IMR-90 (cell line): Measurements from ENCODE around the gene TRDN. TPM values are rescaled to one million over a fixed set of nuclear protein-coding genes. Genes with fewer than 3 reads are reported as not detected.
A peak's percentile ranks its signal among the peaks of the same experiment; 100 is the strongest.

ENCODE experiments used
- ATAC-seq: fragments of 200-7000 bp; cut with Tn5 transposase; 2 replicates; pipeline ENCODE4 v1.9.1; 2020; ENCODE audit warnings: low read depth, mild to moderate bottlenecking, moderate library complexity
- BruUV-seq: library from RNA; stranded (reverse); fragments of 400-500 nt; replicated peaks from 2 replicates; lab custom pipeline; 2021; lab: Mats Ljungman, UMichigan
- CTCF ChIA-PET: fragments of 300-600 bp; formaldehyde crosslinking; extraction: SDS; loops from one replicate; lab custom pipeline; 2021; ENCODE audit warnings: antibody characterized with exemption; lab: Yijun Ruan, JAX
- POLR2A ChIA-PET: fragments of 300-600 bp; sonication (Branson Sonifier 250); formaldehyde crosslinking; loops from one replicate; lab custom pipeline; 2022; ENCODE audit warnings: antibody characterized with exemption; ENCODE audit not compliant: unreplicated experiment; lab: Charles Lee
- DNase-seq: peaks from one replicate; pipeline ENCODE4 v3.0.0; 2013
- H2AFZ ChIP-seq: replicated peaks from 2 replicates; pipeline ENCODE3; 2013; ENCODE audit warnings: low read length, mild to moderate bottlenecking; ENCODE audit not compliant: poor library complexity
- H2AK5ac ChIP-seq: 2 replicates; pipeline ENCODE4 v1.6.1; 2013; ENCODE audit warnings: low read depth, low read length, inconsistent platforms
- H2AK9ac ChIP-seq: replicated peaks from 2 replicates; pipeline ENCODE3; 2013; ENCODE audit warnings: mild to moderate bottlenecking, low read depth, low read length, moderate library complexity; ENCODE audit not compliant: poor library complexity
- H2BK120ac ChIP-seq: 2 replicates; pipeline ENCODE4 v1.6.1; 2013; ENCODE audit warnings: low read depth, low read length, inconsistent platforms
- H2BK15ac ChIP-seq: 3 replicates; pipeline ENCODE4 v1.6.1; 2013; ENCODE audit warnings: low read depth, low read length, inconsistent platforms
- H2BK20ac ChIP-seq: 2 replicates; pipeline ENCODE4 v1.6.1; 2013; ENCODE audit warnings: low read depth, mild to moderate bottlenecking, inconsistent platforms, low read length, moderate library complexity
- H2BK5ac ChIP-seq: 2 replicates; pipeline ENCODE4 v1.6.1; 2013; ENCODE audit warnings: mild to moderate bottlenecking, low read depth, low read length, inconsistent platforms; ENCODE audit not compliant: poor library complexity, severe bottlenecking
- H3K14ac ChIP-seq: replicated peaks from 2 replicates; pipeline ENCODE4 v1.6.1; 2013; ENCODE audit warnings: low read depth, low read length, inconsistent platforms
- H3K18ac ChIP-seq: 2 replicates; pipeline ENCODE4 v1.6.1; 2013; ENCODE audit warnings: low read depth, low read length, control low read depth
- H3K23ac ChIP-seq: 2 replicates; pipeline ENCODE4 v1.6.1; 2013; ENCODE audit warnings: low read depth, low read length, inconsistent platforms
- H3K27ac ChIP-seq: 2 replicates; pipeline ENCODE4 v1.5.1; 2013; ENCODE audit warnings: mild to moderate bottlenecking, control low read depth, low read length; ENCODE audit not compliant: insufficient read depth
- H3K27me3 ChIP-seq: 2 replicates; pipeline ENCODE4 v1.6.1; 2013; ENCODE audit warnings: low read length; ENCODE audit not compliant: control insufficient read depth, insufficient read depth
- H3K36me3 ChIP-seq: 2 replicates; pipeline ENCODE4 v1.6.1; 2013; ENCODE audit warnings: low read length, mixed read lengths; ENCODE audit not compliant: control insufficient read depth, insufficient read depth
- H3K4ac ChIP-seq: 2 replicates; pipeline ENCODE4 v1.6.1; 2013; ENCODE audit warnings: low read depth, low read length, inconsistent platforms
- H3K4me1 ChIP-seq: 2 replicates; pipeline ENCODE4 v1.6.1; 2013; ENCODE audit warnings: low read length, mixed read lengths; ENCODE audit not compliant: control insufficient read depth, insufficient read depth
- H3K4me2 ChIP-seq: 2 replicates; pipeline ENCODE4 v1.6.1; 2013; ENCODE audit warnings: low read depth, mild to moderate bottlenecking, control low read depth, low read length, moderate library complexity
- H3K4me3 ChIP-seq: 2 replicates; pipeline ENCODE4 v1.5.1; 2013; ENCODE audit warnings: low read depth, mild to moderate bottlenecking, control low read depth, low read length, moderate library complexity; ENCODE audit not compliant: insufficient read depth
- H3K56ac ChIP-seq: 2 replicates; pipeline ENCODE4 v1.6.1; 2013; ENCODE audit warnings: low read length, inconsistent platforms; ENCODE audit not compliant: insufficient read depth; ENCODE audit errors: extremely low read depth
- H3K79me1 ChIP-seq, 2 experiments: 2 replicates each; pipeline ENCODE4 v1.6.1; 2013; ENCODE audit warnings: low read length in 2 of 2, inconsistent platforms in 1 of 2, low read depth in 1 of 2
- H3K9ac ChIP-seq: 2 replicates; pipeline ENCODE4 v1.6.1; 2013; ENCODE audit warnings: low read depth, low read length, control low read depth
- H3K9me1 ChIP-seq: 2 replicates; pipeline ENCODE4 v1.6.1; 2013; ENCODE audit warnings: low read length, inconsistent platforms; ENCODE audit not compliant: insufficient read depth
- H3K9me3 ChIP-seq: 2 replicates; pipeline ENCODE4 v1.6.1; 2013; ENCODE audit warnings: low read length; ENCODE audit not compliant: control insufficient read depth, insufficient read depth
- H4K20me1 ChIP-seq: 2 replicates; pipeline ENCODE4 v1.6.1; 2013; ENCODE audit warnings: low read length, inconsistent platforms; ENCODE audit not compliant: insufficient read depth
- H4K5ac ChIP-seq: 2 replicates; pipeline ENCODE4 v1.6.1; 2013; ENCODE audit warnings: mild to moderate bottlenecking, low read depth, low read length, control low read depth
- H4K8ac ChIP-seq, 2 experiments: 2 replicates each; pipeline ENCODE4 v1.6.1; 2013; ENCODE audit warnings: low read depth in 2 of 2, low read length in 2 of 2, control low read depth in 1 of 2, inconsistent platforms in 1 of 2
- H4K91ac ChIP-seq: 2 replicates; pipeline ENCODE4 v1.6.1; 2013; ENCODE audit warnings: low read depth, low read length, inconsistent platforms; ENCODE audit not compliant: insufficient read depth
- MAFK ChIP-seq: IDR thresholded peaks from 2 replicates; pipeline ENCODE4 v1.6.1; 2012; ENCODE audit warnings: low read depth, low read length, improper control_type of control experiment
- RAD21 ChIP-seq: IDR thresholded peaks from 2 replicates; pipeline ENCODE4 v1.6.1; 2012; ENCODE audit warnings: low read length, improper control_type of control experiment
- WGBS, 2 experiments: methylation state at CpG; one replicate each; pipeline versions ENCODE4 v1.1.5 to v1.1.7; 2013; ENCODE audit warnings: missing lambda C conversion rate in 2 of 2; ENCODE audit not compliant: insufficient read length in 1 of 2; ENCODE audit errors: extremely low coverage in 2 of 2; 5-methylcytosine and 5-hydroxymethylcytosine counted together
- dilution Hi-C: fragments of 300-500 bp; cut with HindIII; formaldehyde crosslinking; loops from one replicate; pipeline ENCODE4 v1.14.3; 2018; ENCODE audit warnings: low sequenced_read_pairs; ENCODE audit not compliant: unreplicated experiment
- in situ Hi-C: fragments of 300-500 bp; cut with MboI; formaldehyde crosslinking; loops from 3 replicates; pipeline ENCODE4 v1.14.3; 2019; ENCODE audit warnings: low sequenced_read_pairs, inconsistent platforms, mixed read lengths
- intact Hi-C: fragments of 100-400 bp; cut with micrococcal nuclease; formaldehyde crosslinking; loops from 2 replicates; pipeline ENCODE4 v1.10.0; 2022
- polyA plus RNA-seq, 3 experiments: library from polyadenylated mRNA; depleted of rRNA; stranded (reverse); fragments of >200 nt; gene quantifications; 2 replicates each; pipeline ENCODE4 v1.2.3, GENCODE V29; 2012; ENCODE audit warnings: low replicate concordance in 1 of 3
- total RNA-seq: library from RNA; depleted of rRNA; stranded (reverse); fragments of >200 nt; gene quantifications from 2 replicates; pipeline ENCODE4 v1.2.3, GENCODE V29; 2012

The TRDN gene
- total and polyA plus RNA-seq, 2 of the 4 experiments (the other 2 are of a cell fraction), result not detected

- H4K8ac ChIP-seq, result no peak overlapping the region
- no peak overlapping the region for H3K14ac ChIP-seq
- no peak overlapping the region for H3K4me3 ChIP-seq
- no peak overlapping the region for H4K91ac ChIP-seq
- ATAC-seq, result no peak
- dilution Hi-C loops, result no loop called here
- no peaks in the 10 kb centered on the region for H4K20me1 ChIP-seq
- H3K4me2 ChIP-seq, result no peak overlapping the region
- H3K27ac ChIP-seq, result no peak overlapping the region
- H3K27me3 ChIP-seq, result no peaks in the 10 kb centered on the region
- no TSS peak for BruUV-seq
- H2BK120ac ChIP-seq, result no peak overlapping the region
- no peak for DNase-seq
- H3K36me3 ChIP-seq, result no peaks in the 10 kb centered on the region
- no peak overlapping the region for H2BK15ac ChIP-seq
- in situ Hi-C loops, result no loop called here
- CTCF ChIA-PET, result no interaction called here
- H3K23ac ChIP-seq, result no peak overlapping the region
- no peak overlapping the region for H3K4ac ChIP-seq
- peaks cover 2% of the 10 kb centered on the region; the same call in 1 of the 2 replicates for H3K9me3 ChIP-seq
- H3K79me1 ChIP-seq, result no peaks in the 10 kb centered on the region
- H2AFZ ChIP-seq, result no peak overlapping the region
- H2BK5ac ChIP-seq, result no peak overlapping the region
- no peak overlapping the region for H2AK5ac ChIP-seq
- no peak overlapping the region for H4K5ac ChIP-seq
- no peak overlapping the region for H2AK9ac ChIP-seq
- TF ChIP-seq RAD21 (no peak), MAFK (peak; percentile 35; the same call in 1 of the 2 replicates)
- WGBS, 2 experiments, result no CpG with 5 or more reads among the region's 2 CpGs
- H3K18ac ChIP-seq, result no peak overlapping the region
- H3K4me1 ChIP-seq, result no peaks in the 10 kb centered on the region
- no peaks in the 10 kb centered on the region for H3K9me1 ChIP-seq
- no peak overlapping the region for H2BK20ac ChIP-seq
- POLR2A ChIA-PET, result no interaction called here
- H3K9ac ChIP-seq, result no peak overlapping the region
- no peak overlapping the region for H3K56ac ChIP-seq
- intact Hi-C loops, result no loop called here
These were observed 129.2 kb downstream of the TRDN start for GRCh38 chr6:123507582-123507981.
